H9 (cell line): ENCODE data around the gene SLC34A1. TPM values are rescaled to one million over a fixed set of nuclear protein-coding genes. Genes with fewer than 3 reads are reported as not detected.

Experiments
- DNase-seq: peaks from one replicate; pipeline ENCODE4 v3.0.0-alpha.2; 2017
- H2AFZ ChIP-seq: one replicate; pipeline ENCODE4 v1.6.1; 2013; ENCODE audit warnings: mild to moderate bottlenecking, low read length, control low read depth, moderate library complexity
- H2AK5ac ChIP-seq: 2 replicates; pipeline ENCODE4 v1.6.1; 2013; ENCODE audit warnings: low read length, control low read depth, mixed read lengths; ENCODE audit not compliant: insufficient read length
- H2BK120ac ChIP-seq: one replicate; pipeline ENCODE4 v1.6.1; 2013; ENCODE audit warnings: low read depth, mild to moderate bottlenecking, low read length, control low read depth, inconsistent platforms; ENCODE audit not compliant: poor library complexity, severe bottlenecking
- H2BK12ac ChIP-seq: 2 replicates; pipeline ENCODE4 v1.6.1; 2013; ENCODE audit warnings: low read length, control low read depth, mixed read lengths, low read depth; ENCODE audit not compliant: insufficient read length
- H2BK15ac ChIP-seq: 2 replicates; pipeline ENCODE4 v1.6.1; 2013; ENCODE audit warnings: low read depth, low read length, control low read depth
- H2BK20ac ChIP-seq: one replicate; pipeline ENCODE4 v1.6.1; 2013; ENCODE audit warnings: low read depth, mild to moderate bottlenecking, low read length, control low read depth, inconsistent platforms; ENCODE audit not compliant: poor library complexity, severe bottlenecking
- H2BK5ac ChIP-seq: 2 replicates; pipeline ENCODE4 v1.6.1; 2013; ENCODE audit warnings: low read length, control low read depth, mixed read lengths; ENCODE audit not compliant: insufficient read length
- H3K14ac ChIP-seq: 2 replicates; pipeline ENCODE4 v1.6.1; 2013; ENCODE audit warnings: low read length, control low read depth; ENCODE audit not compliant: insufficient read depth
- H3K18ac ChIP-seq: 2 replicates; pipeline ENCODE4 v1.6.1; 2013; ENCODE audit warnings: low read depth, mild to moderate bottlenecking, mixed read lengths, low read length, control low read depth; ENCODE audit not compliant: insufficient read length
- H3K23ac ChIP-seq: 2 replicates; pipeline ENCODE4 v1.6.1; 2013; ENCODE audit warnings: low read length, control low read depth, mixed read lengths, low read depth; ENCODE audit not compliant: insufficient read length
- H3K23me2 ChIP-seq: 2 replicates; pipeline ENCODE4 v1.6.1; 2013; ENCODE audit warnings: low read depth, mild to moderate bottlenecking, mixed read lengths, low read length, control low read depth; ENCODE audit not compliant: insufficient read length, poor library complexity, severe bottlenecking
- H3K27ac ChIP-seq: 2 replicates; pipeline ENCODE4 v1.5.1; 2013; ENCODE audit warnings: low read length, control low read depth, mixed read lengths, low read depth; ENCODE audit not compliant: insufficient read length
- H3K27me3 ChIP-seq: 2 replicates; pipeline ENCODE4 v1.6.1; 2013; ENCODE audit warnings: low read length, control low read depth, inconsistent platforms; ENCODE audit not compliant: insufficient read depth
- H3K4ac ChIP-seq: 2 replicates; pipeline ENCODE4 v1.6.1; 2013; ENCODE audit warnings: low read depth, mild to moderate bottlenecking, control low read depth, inconsistent platforms, low read length, moderate library complexity
- H3K4me1 ChIP-seq: 2 replicates; pipeline ENCODE4 v1.6.1; 2013; ENCODE audit warnings: low read length, control low read depth, inconsistent platforms; ENCODE audit not compliant: insufficient read depth
- H3K4me2 ChIP-seq: 2 replicates; pipeline ENCODE4 v1.6.1; 2013; ENCODE audit warnings: low read length, control low read depth, mixed read lengths; ENCODE audit not compliant: insufficient read length, insufficient read depth
- H3K56ac ChIP-seq: 2 replicates; pipeline ENCODE4 v1.6.1; 2013; ENCODE audit warnings: low read depth, mild to moderate bottlenecking, mixed read lengths, low read length, control low read depth; ENCODE audit not compliant: insufficient read length
- H3K79me1 ChIP-seq: 2 replicates; pipeline ENCODE4 v1.6.1; 2013; ENCODE audit warnings: low read depth, mild to moderate bottlenecking, moderate library complexity, low read length, control low read depth, inconsistent platforms; ENCODE audit not compliant: insufficient read depth, poor library complexity, severe bottlenecking
- H3K79me2 ChIP-seq: 2 replicates; pipeline ENCODE4 v1.6.1; 2013; ENCODE audit warnings: low read length, control low read depth, inconsistent platforms; ENCODE audit not compliant: insufficient read depth
- H3K9ac ChIP-seq: 2 replicates; pipeline ENCODE4 v1.6.1; 2013; ENCODE audit warnings: low read length, control low read depth, mixed read lengths; ENCODE audit not compliant: insufficient read length; ENCODE audit errors: extremely low read depth
- H3K9me3 ChIP-seq: one replicate; pipeline ENCODE4 v1.6.1; 2013; ENCODE audit warnings: low read depth, low read length, inconsistent platforms; ENCODE audit not compliant: control insufficient read depth
- H3T11ph ChIP-seq: one replicate; pipeline ENCODE4 v1.6.1; 2013; ENCODE audit warnings: mild to moderate bottlenecking, low read length, control low read depth, inconsistent platforms
- H4K20me1 ChIP-seq: one replicate; pipeline ENCODE4 v1.6.1; 2013; ENCODE audit not compliant: control insufficient read depth, insufficient read length, insufficient read depth
- H4K5ac ChIP-seq: 2 replicates; pipeline ENCODE4 v1.6.1; 2013; ENCODE audit warnings: low read depth, mild to moderate bottlenecking, mixed read lengths, low read length, control low read depth; ENCODE audit not compliant: insufficient read length
- H4K8ac ChIP-seq: replicated peaks from 2 replicates; pipeline ENCODE4 v1.6.1; 2013; ENCODE audit warnings: low read length, control low read depth, mixed read lengths, low read depth; ENCODE audit not compliant: insufficient read length
- H4K91ac ChIP-seq: 2 replicates; pipeline ENCODE4 v1.6.1; 2013; ENCODE audit warnings: low read depth, mild to moderate bottlenecking, moderate library complexity, mixed read lengths, low read length, control low read depth; ENCODE audit not compliant: insufficient read length
- H3K27ac Mint-ChIP-seq, 3 experiments: 2 replicates in 2 of 3; 3 replicates in 1 of 3; pipeline ENCODE4 v1.8.0; 2020 to 2021; ENCODE audit warnings: mixed read lengths in 3 of 3, mild to moderate bottlenecking in 1 of 3, moderate library complexity in 1 of 3
- H3K27me3 Mint-ChIP-seq: 2 replicates; pipeline ENCODE4 v1.8.0; 2021; ENCODE audit warnings: low read depth, mild to moderate bottlenecking, moderate library complexity, mixed read lengths
- H3K36me3 Mint-ChIP-seq, 3 experiments: 2 replicates in 2 of 3; 3 replicates in 1 of 3; pipeline ENCODE4 v1.8.0; 2020 to 2021; ENCODE audit warnings: low read depth in 3 of 3, mixed read lengths in 3 of 3; ENCODE audit not compliant: insufficient read depth in 1 of 3
- H3K4me1 Mint-ChIP-seq, 2 experiments: 2 replicates each; pipeline ENCODE4 v1.8.0; 2020; ENCODE audit warnings: mixed read lengths in 2 of 2
- H3K4me3 Mint-ChIP-seq, 2 experiments: 2 replicates in 1 of 2; 3 replicates in 1 of 2; pipeline ENCODE4 v1.8.0; 2020 to 2021; ENCODE audit warnings: mild to moderate bottlenecking in 2 of 2, mixed read lengths in 2 of 2, moderate library complexity in 1 of 2
- H3K9me3 Mint-ChIP-seq, 2 experiments: 2 replicates in 1 of 2; 3 replicates in 1 of 2; pipeline ENCODE4 v1.8.0; 2020; ENCODE audit warnings: mild to moderate bottlenecking in 2 of 2, mixed read lengths in 2 of 2, moderate library complexity in 1 of 2
- CTCF ChIP-seq: fragments of 200-600 bp; sonication (generic); conservative IDR thresholded peaks from 3 replicates; pipeline ENCODE4 v1.8.0; 2021; ENCODE audit warnings: antibody characterized with exemption, mild to moderate bottlenecking
- WGBS: extraction: QIAGEN DNeasy Blood & Tissue Kit; methylation state at CpG from one replicate; pipeline ENCODE4 v1.1.7; 2013; ENCODE audit warnings: missing lambda C conversion rate, low lambda C conversion rate, mixed read lengths; ENCODE audit not compliant: insufficient read length; ENCODE audit errors: extremely low coverage; 5-methylcytosine and 5-hydroxymethylcytosine counted together
- total RNA-seq: library from RNA; stranded (reverse); gene quantifications from 2 replicates; pipeline ENCODE4 v1.2.1, GENCODE V29; 2021

Gene SLC34A1
- total RNA-seq, 1 experiment from 2014 or later = not detected

- WGBS = no CpG with 5 or more reads among the region's 6 CpGs
- Histone ChIP-seq H3T11ph (no peak overlapping the region), H2BK5ac (no peak overlapping the region), H2BK20ac (no peak overlapping the region), H3K56ac (no peak overlapping the region), H2BK120ac (no peak overlapping the region), H3K4me2 (no peak overlapping the region), H4K5ac (no peak overlapping the region), H3K27ac (no peak overlapping the region), H3K9ac (no peak overlapping the region), H4K91ac (no peak overlapping the region), H3K4ac (no peak overlapping the region), H2AFZ (no peak overlapping the region), H3K23ac (no peak overlapping the region), H3K14ac (no peak overlapping the region), H3K79me1 (no peaks in the 10 kb centered on the region), H3K79me2 (no peaks in the 10 kb centered on the region; the same call in 1 of the 2 replicates), H3K23me2 (peaks cover 4% of the 10 kb centered on the region), H3K9me3 (no peaks in the 10 kb centered on the region), H2AK5ac (no peak overlapping the region), H3K4me1 (no peaks in the 10 kb centered on the region; the same call in 1 of the 2 replicates), H3K27me3 (no peaks in the 10 kb centered on the region), H4K8ac (no peak overlapping the region), H4K20me1 (peaks cover 2% of the 10 kb centered on the region), H3K18ac (no peak overlapping the region), H2BK15ac (no peak overlapping the region), H2BK12ac (no peak overlapping the region)
- H3K27ac Mint-ChIP-seq = peak overlapping the region in 2 of 3 experiments; percentile 60 to 64; a peak in 2 of 7 replicates
- H3K27me3 Mint-ChIP-seq = peaks cover 1% of the 10 kb centered on the region; the same call in 1 of the 2 replicates
- peaks cover 18 to 29% of the 10 kb centered on the region in 2 experiments for H3K4me1 Mint-ChIP-seq
- no peaks in the 10 kb centered on the region for H3K9me3 Mint-ChIP-seq
- DNase-seq = no peak
- peak overlapping the region in 1 of 2 experiments; percentile 29; a peak in 2 of 5 replicates for H3K4me3 Mint-ChIP-seq
- H3K36me3 Mint-ChIP-seq = peaks cover 4 to 34% (median 28%) of the 10 kb centered on the region in 3 experiments; a peak in 6 of 7 replicates
- TF ChIP-seq CTCF = no peak
Observed at GRCh38 chr5:177429248-177430040, 45.2 kb downstream of the SLC34A1 start.
